ENCODE data around the gene CADPS.

CADPS gene

DNA sequence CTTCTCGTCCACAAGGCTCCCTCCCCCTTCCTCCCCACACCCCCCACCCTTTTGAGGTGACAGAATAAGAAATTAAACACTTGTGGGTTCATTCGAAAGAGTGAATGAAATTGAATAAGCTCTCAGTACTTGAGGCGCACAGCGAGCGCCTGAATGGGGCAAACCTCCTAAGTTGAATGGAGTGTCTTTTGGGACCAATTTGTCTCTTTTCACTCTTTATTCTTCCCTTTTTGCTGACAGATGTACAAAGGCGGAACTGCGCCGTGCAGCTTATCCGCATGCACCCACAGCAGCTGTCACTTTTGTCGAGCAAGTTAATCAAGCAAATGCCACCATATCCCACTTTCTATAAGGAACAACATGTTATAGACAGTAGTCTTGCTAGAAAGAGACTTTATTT lies 454.0 kb downstream of the CADPS start:
- DNase-seq (ENCODE audit: low spot score), result no peak

DNA sequence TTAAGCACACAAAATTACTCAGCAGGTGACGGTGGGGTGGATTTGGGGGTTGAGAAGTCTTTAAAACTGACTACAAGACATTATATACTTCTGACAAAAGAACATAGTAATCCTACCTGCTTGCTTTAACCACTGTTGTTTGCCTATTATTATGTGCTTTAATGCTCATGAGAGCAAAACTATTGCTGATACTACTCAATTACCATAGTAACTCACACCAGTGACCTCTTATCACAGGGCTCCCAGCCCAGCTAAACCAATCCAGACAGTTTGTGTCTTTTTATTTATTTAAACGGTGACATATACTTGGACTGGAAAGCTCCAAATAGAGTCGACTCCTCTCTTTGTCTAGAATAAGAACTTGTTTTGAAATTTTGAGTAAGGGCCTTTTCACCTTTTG lies 459.1 kb downstream of the CADPS start:
- no peak for DNase-seq (ENCODE audit: low spot score)

- no peak for DNase-seq (ENCODE audit: low spot score)
These were observed 459.9 kb downstream of the CADPS start for GRCh38 chr3:62415312-62415801.

GRCh38 chr3:62414786-62415185 lies 460.4 kb downstream of the CADPS start:
- no peak for DNase-seq (ENCODE audit: low spot score)

- DNase-seq (ENCODE audit: low spot score), result no peak
These were observed 461.5 kb downstream of the CADPS start for GRCh38 chr3:62413687-62414086.

GRCh38 chr3:62406945-62407344 lies 468.3 kb downstream of the CADPS start:
- DNase-seq (ENCODE audit: low spot score), result no peak

GRCh38 chr3:62405566-62405965 lies 469.6 kb downstream of the CADPS start:
- no peak for DNase-seq (ENCODE audit: low spot score)

GRCh38 chr3:62405135-62405534 lies 470.1 kb downstream of the CADPS start:
- no peak for DNase-seq (ENCODE audit: low spot score)

DNA sequence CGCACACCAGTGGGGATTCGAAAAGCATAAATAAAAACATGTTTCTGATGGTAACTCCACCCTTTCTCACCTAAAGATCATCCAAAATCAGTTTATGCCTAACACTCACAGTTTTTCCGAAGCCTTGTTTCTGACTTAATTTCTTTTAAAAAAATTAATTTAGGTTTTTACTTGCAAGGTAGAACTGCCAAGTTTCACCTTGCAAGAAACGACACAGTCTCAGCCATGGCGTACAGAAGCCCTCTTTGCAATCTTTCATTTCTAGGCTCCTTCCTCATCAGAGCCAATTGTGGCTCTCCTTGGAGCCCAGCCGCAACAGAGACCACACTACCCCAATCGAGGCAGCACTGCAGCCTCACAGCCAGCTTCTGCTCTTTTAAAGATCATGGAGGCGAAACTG lies 470.9 kb downstream of the CADPS start:
- no peak for DNase-seq (ENCODE audit: low spot score)

DNA sequence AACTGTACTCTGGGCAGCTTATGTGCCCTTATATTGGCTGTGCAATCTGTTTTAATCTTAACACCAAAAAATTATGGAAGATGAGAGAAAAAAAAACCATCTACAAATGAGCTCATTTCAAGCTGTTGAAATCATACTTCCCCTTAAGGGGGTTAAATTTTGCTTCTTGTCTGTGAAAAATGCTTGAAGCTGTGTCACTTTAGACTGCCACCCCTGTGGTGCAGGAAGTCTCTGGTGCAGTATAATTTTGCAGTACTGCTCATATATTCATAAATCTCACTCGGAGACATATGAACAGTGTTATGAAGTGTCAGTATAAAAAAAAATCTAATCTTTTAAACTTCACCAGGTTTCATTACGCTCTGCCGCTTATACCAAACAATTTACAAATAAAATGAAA lies 471.5 kb downstream of the CADPS start:
- no peak for DNase-seq (ENCODE audit: low spot score)

DNA sequence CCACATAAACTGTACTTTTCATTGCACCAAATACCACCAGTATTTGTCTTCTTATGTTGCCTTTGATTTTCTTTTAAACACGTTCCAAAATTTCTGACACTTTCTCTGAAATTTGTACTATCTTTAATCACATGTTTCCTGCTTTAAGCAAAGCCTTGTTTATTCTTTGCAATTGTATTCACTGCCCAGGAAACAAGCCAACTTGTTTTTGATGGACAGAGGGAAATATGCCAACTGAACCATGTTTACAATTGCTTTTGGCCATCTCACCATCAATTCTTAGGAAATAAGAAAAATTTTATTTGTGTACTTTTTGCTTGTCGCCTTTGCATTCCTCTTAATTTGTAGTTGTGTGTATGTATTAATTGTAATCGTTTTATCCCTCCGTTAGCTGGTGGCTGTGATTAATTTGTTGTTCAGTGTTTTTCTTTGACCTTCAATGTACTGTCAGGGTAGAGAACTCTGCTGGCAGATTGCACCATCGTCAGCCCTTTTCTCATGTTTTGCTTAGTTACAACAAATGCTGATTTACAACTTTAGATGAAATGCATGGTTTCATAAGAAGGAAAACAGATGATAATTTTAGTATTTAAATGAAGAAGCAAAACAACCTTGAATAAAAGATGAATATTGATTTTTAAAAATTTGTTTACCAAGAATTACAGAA lies 482.5 kb downstream of the CADPS start:
- no peak for DNase-seq (ENCODE audit: low spot score)

GRCh38 chr3:62387251-62387650 lies 488.0 kb downstream of the CADPS start:
- DNase-seq (ENCODE audit: low spot score), result no peak

- DNase-seq (ENCODE audit: low spot score), result no peak
These were observed 495.9 kb downstream of the CADPS start for GRCh38 chr3:62379321-62379798.

DNA sequence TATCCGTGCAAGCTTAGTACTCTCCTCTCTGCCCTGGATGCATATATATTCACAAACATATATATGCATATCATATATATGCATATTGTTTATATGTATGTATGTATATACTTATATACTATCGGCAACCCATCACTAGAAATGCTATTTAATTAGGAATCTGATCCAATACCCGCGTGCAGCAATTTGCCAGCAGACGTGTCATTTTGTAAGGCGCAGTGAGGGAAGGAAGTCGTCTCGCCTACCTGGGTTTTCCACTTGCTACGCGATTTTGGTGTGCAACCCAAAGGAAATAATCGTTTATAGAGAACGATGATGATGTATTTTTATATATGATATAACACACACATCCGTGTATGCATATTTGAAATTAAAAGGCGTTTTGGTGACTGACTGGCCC lies 496.3 kb downstream of the CADPS start:
- DNase-seq (ENCODE audit: low spot score), result no peak

DNA sequence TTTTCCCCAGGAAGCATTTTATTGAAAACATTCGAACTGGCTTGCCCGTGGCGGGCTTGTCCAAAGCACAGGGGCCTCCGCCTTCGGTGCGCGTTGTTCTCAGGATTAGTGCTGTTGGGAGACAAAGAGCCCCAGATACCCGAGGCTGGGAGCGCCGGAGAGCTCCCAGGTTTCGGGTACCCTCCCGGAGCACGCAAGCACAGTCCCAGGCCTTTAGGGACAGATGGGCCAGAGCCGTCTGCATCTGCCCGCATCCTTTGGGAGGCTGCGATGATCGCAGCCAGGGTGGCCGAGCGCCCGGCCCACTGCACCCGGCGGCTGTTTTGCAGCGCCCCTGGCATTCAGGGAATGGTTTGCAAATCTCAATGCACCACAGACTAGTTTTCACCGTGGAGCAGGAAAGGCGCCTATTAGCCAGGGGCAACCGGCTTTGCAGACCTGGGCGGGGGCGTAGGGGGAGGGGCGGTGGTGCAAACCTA lies 496.9 kb downstream of the CADPS start:
- no peak for DNase-seq (ENCODE audit: low spot score)

GRCh38 chr3:62376906-62377877 lies 498.0 kb downstream of the CADPS start:
- DNase-seq (ENCODE audit: low spot score), result no peak

DNA sequence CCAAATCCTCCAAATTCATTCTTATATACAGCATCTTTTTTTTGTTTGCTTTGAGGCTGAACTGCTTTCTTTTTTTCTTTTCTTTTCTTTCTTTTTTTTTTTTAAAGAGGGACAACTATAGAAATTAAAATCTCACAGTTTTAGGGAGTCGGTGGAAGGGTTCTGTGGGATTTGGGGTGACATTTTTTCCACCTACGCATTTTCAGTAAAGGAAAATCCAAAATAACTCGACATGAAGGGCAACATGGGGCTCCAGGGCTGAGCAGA lies 498.8 kb downstream of the CADPS start:
- no peak for DNase-seq (ENCODE audit: low spot score)

DNA sequence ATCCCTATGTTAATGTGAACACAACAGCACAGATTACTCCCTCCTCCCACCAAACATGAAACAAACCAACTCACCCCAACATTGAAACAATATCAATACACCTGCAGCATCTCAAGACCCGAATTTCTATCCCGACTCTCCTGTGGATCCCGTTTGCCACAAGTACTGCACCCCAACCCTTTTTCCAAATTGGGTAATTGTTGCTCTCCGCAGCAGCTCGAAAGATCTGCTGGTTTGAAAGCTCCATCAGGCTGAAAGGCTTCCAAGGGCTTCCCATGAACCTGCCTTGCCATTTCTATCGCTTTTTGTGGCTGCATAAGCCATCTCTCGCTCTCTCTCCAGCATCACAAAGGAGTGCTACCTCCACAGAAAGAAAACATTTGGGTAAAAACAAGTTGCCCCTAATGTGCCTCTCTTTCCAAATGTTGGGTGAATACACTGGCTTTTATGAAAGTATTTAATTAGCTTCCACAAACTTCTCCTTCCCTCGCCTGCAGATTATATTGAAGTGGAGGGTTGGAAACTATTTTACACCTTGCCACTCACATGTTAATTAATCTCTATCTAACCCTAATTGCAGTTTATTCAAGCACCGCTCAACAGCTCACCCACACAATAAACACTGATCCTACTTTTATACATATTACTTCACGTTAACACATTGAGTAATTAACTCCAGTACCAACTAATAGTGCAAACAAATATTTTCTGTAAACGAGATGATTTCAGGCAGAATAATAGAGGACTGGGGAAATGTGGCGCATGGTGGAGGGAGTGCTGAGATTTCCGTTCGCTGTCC lies 499.4 kb downstream of the CADPS start:
- no peak for DNase-seq (ENCODE audit: low spot score)

DNA sequence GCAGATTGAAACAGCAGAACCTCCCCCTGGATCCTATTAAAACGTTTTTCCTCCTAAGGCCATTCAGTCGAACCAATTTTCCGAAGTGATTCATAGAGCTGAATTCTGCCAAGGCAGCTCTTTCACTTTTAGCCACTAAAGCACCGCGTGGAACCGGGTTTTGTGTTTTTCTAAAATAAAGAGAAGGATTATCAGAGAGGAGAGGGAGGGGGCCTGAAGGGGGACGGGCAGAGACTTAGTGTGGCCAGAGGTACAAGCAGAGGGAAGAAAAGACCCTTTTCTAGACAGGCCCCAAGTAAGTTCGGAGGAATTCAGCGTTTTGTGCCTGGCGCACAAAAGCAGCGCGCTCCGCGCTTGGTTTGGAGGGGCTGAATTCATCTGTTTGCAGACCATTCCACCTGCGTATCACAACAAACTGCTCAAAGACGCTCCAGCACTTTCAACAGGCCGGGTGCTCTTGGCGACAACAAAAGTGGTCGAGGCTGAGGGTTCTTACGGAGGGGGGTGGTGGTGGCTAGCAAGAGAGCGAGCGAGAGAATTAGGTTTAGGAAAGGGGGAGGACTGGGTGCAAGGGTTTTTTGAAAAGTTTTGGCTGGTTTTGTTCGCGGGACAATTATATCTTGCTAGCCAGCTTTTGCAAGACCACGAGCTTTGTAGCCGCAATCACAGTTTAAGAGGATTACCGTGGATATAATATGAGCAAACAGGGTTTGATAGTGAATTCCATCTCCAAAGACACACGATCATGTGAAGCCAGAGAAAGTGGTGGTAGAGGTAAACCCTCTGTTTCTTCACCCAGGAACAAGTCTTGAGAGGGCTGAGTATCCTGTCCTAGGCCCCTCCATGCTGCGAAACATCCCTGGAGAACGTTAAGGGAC lies 500.6 kb downstream of the CADPS start:
- DNase-seq (ENCODE audit: low spot score), result no peak

DNA sequence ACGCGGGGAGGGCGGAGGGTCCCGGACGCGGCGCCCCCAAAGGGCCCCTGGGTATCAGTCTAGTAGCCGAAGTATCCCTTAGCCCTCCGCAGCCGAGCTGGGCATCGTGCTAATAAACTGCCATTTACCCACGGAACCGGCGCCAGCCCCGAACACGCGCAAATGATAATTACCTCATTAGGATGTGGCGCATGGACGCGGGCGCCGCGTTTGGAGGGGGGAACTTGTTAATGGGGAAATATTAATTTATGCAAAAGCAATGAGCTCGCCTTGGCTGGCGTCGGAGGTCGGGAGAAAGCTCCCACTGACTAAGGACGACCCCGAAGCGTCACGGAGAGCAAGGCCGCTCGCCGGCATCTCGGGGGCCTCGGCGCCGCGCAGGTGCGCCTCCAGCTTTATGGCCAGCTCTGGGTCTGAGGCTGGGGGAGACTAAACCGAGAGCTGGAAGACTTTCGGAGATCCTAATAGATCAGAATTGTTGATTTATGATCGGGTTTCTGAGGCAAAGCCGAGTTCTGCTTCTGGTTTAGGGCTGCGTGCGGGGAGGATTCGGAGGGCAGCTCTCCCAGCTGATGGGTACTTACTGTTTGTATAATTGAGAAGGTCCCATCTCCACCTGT lies 501.4 kb downstream of the CADPS start:
- DNase-seq (ENCODE audit: low spot score), result no peak

- no peak for DNase-seq (ENCODE audit: low spot score)
These were observed 502.0 kb downstream of the CADPS start, which contains the start of gene FEZF2 for GRCh38 chr3:62373215-62373614. FEZF2 (minus strand) TSS chr3:62373550; CDS start chr3:62372868, 682 bp downstream.
